Glutamatergic neuron (in vitro differentiated cells): ENCODE data around the gene CALML6. TPM values are rescaled to one million over a fixed set of nuclear protein-coding genes. Genes with fewer than 3 reads are reported as not detected.
"Not testable (repeated sequence)": the region's sequence is repeated elsewhere in the genome, so short reads cannot be mapped to it uniquely, and the experiment has no call there.

Experiments
- DNase-seq: peaks from one replicate; pipeline ENCODE4 v3.0.0; 2022
- H3K27ac Mint-ChIP-seq: one replicate; pipeline ENCODE4 v1.8.0; 2020; ENCODE audit warnings: mild to moderate bottlenecking, mixed read lengths, inconsistent platforms; ENCODE audit not compliant: unreplicated experiment
- H3K27me3 Mint-ChIP-seq: one replicate; pipeline ENCODE4 v1.8.0; 2020; ENCODE audit warnings: mild to moderate bottlenecking, moderate library complexity, mixed read lengths, inconsistent platforms; ENCODE audit not compliant: unreplicated experiment
- H3K36me3 Mint-ChIP-seq: one replicate; pipeline ENCODE4 v1.8.0; 2020; ENCODE audit warnings: mild to moderate bottlenecking, mixed read lengths, inconsistent platforms; ENCODE audit not compliant: unreplicated experiment
- H3K4me1 Mint-ChIP-seq: one replicate; pipeline ENCODE4 v1.8.0; 2020; ENCODE audit warnings: mild to moderate bottlenecking, low read depth, mixed read lengths, inconsistent platforms; ENCODE audit not compliant: unreplicated experiment
- H3K4me3 Mint-ChIP-seq: one replicate; pipeline ENCODE4 v1.8.0; 2020; ENCODE audit warnings: mild to moderate bottlenecking, mixed read lengths, inconsistent platforms; ENCODE audit not compliant: unreplicated experiment
- H3K9me3 Mint-ChIP-seq: one replicate; pipeline ENCODE4 v1.8.0; 2020; ENCODE audit warnings: mild to moderate bottlenecking, moderate library complexity, mixed read lengths, inconsistent platforms; ENCODE audit not compliant: unreplicated experiment
- CTCF ChIP-seq: fragments of 200-600 bp; sonication (generic); IDR thresholded peaks from one replicate; pipeline ENCODE4 v1.5.0; 2021; ENCODE audit not compliant: partially characterized antibody, unreplicated experiment
- total RNA-seq: library from RNA; stranded (reverse); fragmentation: NEBNext Ultra II Directional; extraction: Animal tissue kit (Norgen Biotek cat#: 25700); gene quantifications from one replicate; pipeline ENCODE4 v1.2.1, GENCODE V29; 2021; ENCODE audit not compliant: unreplicated experiment

Gene CALML6
- total RNA-seq, 1 donor from 2014 or later = 5.2 TPM

GRCh38 chr1:1929102-1929638 is 14.1 kb downstream of the CALML6 start:
- H3K4me3 Mint-ChIP-seq = no peak overlapping the region
- no peak overlapping the region for H3K27ac Mint-ChIP-seq
- H3K27me3 Mint-ChIP-seq = no peaks in the 10 kb centered on the region
- H3K4me1 Mint-ChIP-seq = no peaks in the 10 kb centered on the region
- no peaks in the 10 kb centered on the region for H3K36me3 Mint-ChIP-seq
- no peak for DNase-seq
- no peak for TF ChIP-seq CTCF
- peaks cover 2% of the 10 kb centered on the region for H3K9me3 Mint-ChIP-seq

DNA sequence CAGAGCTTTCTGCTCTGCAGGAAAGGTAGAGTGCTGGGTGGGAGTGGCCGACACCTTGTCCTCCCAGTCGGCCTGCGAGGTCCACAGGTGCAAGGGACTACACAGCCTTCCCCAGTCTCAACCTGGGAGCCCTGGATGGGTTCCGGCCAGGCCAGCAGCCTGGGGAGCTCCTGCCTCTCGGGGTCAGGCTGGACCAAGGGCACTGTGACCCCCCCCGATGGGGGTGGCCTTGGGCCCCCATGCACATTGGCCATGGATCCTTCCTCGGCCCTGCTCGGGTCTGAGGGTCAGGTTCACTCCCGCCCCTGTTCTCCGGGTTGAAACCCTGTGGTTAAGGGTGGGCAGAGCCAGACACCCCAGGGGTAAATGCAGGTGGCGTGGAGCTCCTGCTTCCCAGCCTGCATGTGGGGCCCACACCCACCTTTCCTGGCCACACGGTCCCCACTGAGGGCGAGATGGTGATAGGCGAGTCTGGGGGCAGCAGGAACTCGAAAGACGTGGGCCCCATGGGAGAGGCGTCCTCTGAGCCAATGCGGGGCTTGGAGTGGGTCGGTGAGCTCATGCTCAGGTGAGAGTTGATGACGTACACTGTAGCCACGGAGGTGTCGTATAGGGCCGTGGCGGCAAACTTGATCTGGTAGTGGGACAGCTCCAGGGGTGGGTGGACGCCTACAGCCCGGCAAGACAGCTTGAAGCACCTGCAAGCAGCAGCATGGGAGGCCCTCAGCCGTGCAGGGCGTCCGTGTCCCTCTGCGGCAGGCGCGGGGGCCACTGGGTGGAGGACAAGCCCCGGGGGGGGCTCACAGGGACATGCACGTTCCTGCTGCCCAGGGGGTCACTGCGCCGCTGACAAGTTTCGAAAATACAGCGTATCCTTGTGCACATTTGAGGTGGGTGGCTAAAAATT is 14.8 kb downstream of the CALML6 start:
- no peak for TF ChIP-seq CTCF

GRCh38 chr1:1934848-1935247 is 19.8 kb downstream of the CALML6 start:
- not testable (repeated sequence) for H3K27ac Mint-ChIP-seq, H3K27me3 Mint-ChIP-seq, H3K4me3 Mint-ChIP-seq, H3K9me3 Mint-ChIP-seq, H3K36me3 Mint-ChIP-seq, DNase-seq, H3K4me1 Mint-ChIP-seq

More for the DNA sequence above, 14.8 kb downstream of the CALML6 start:
- H3K9me3 Mint-ChIP-seq = peaks cover under 1% of the 10 kb centered on the region
- no peak for DNase-seq
- H3K4me1 Mint-ChIP-seq = no peaks in the 10 kb centered on the region
- H3K4me3 Mint-ChIP-seq = no peak overlapping the region
- H3K36me3 Mint-ChIP-seq = no peaks in the 10 kb centered on the region
- H3K27ac Mint-ChIP-seq = peak overlapping the region; percentile 18
- H3K27me3 Mint-ChIP-seq = peaks cover 2% of the 10 kb centered on the region

DNA sequence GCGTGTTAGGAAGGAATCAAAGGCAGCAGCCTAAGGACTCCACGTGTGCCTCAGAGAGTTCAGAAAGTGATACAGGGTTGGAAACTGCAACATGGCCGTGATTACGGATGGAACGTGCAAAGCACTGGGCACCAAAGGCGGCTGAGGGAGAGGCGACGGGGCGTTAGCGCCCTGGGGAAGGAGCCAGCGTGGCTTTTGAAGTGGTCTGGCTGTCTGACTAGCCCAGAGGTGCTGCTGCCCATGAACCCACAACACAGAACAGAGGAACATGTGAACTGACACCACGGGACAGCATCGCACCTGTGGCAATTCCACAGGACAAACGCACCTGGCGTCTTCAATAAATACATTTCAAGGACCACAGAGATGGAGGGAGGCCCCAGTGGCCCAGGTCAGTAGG is 22.0 kb downstream of the CALML6 start:
- no peaks in the 10 kb centered on the region for H3K36me3 Mint-ChIP-seq

More for the DNA sequence above, 22.0 kb downstream of the CALML6 start:
- no peak overlapping the region for H3K4me3 Mint-ChIP-seq
- DNase-seq = no peak
- peaks cover 1% of the 10 kb centered on the region for H3K9me3 Mint-ChIP-seq
- H3K27me3 Mint-ChIP-seq = peaks cover 4% of the 10 kb centered on the region
- TF ChIP-seq CTCF = no peak
- no peak overlapping the region for H3K27ac Mint-ChIP-seq
- no peaks in the 10 kb centered on the region for H3K4me1 Mint-ChIP-seq
